SK-N-SH treated with all-trans-retinoic acid at 6 μM for 48 hours (cell line): ENCODE results near the gene ENO2.

ENCODE experiments used
- ATAC-seq: fragments of 200-7000 bp; cut with Tn5 transposase; 3 replicates; pipeline ENCODE4 v1.9.1; 2020; ENCODE audit warnings: mild to moderate bottlenecking, moderate library complexity
- ARNTL ChIP-seq: fragments of 450-650 bp; formaldehyde crosslinking; IDR thresholded peaks from 2 replicates; pipeline ENCODE4 v1.5.0; 2020; ENCODE audit warnings: low read depth, mild to moderate bottlenecking, moderate library complexity, borderline replicate concordance
- BACH2 ChIP-seq: fragments of 250-450 bp; sonication (Bioruptor Pico); IDR thresholded peaks from 2 replicates; pipeline ENCODE4 v1.9.0; 2021; ENCODE audit warnings: mild to moderate bottlenecking, borderline replicate concordance
- CSDC2 ChIP-seq: fragments of 250-450 bp; sonication (Bioruptor Pico); IDR thresholded peaks from 2 replicates; pipeline ENCODE4 v1.5.0; 2020; ENCODE audit warnings: mild to moderate bottlenecking, moderate library complexity
- ESRRG ChIP-seq: fragments of 250-450 bp; sonication (Bioruptor Pico); IDR thresholded peaks from 2 replicates; pipeline ENCODE4 v1.6.1; 2021; ENCODE audit warnings: mild to moderate bottlenecking
- GLIS3 ChIP-seq: fragments of 250-450 bp; sonication (Bioruptor Pico); IDR thresholded peaks from 2 replicates; pipeline ENCODE4 v1.5.0; 2020; ENCODE audit warnings: mild to moderate bottlenecking, moderate library complexity
- ISL1 ChIP-seq: fragments of 250-450 bp; sonication (Bioruptor Pico); IDR thresholded peaks from 2 replicates; pipeline ENCODE4 v2.1.2; 2022; ENCODE audit warnings: mild to moderate bottlenecking, moderate library complexity
- OSR1 ChIP-seq: fragments of 250-450 bp; sonication (Bioruptor Pico); IDR thresholded peaks from 2 replicates; pipeline ENCODE4 v1.8.0; 2022; ENCODE audit warnings: moderate library complexity, mild to moderate bottlenecking, inconsistent platforms
- PPARA ChIP-seq: fragments of 250-450 bp; sonication (Bioruptor Pico); IDR thresholded peaks from 2 replicates; pipeline ENCODE4 v1.5.0; 2020; ENCODE audit warnings: mild to moderate bottlenecking, borderline replicate concordance
- RARB ChIP-seq: fragments of 250-450 bp; sonication (Bioruptor Pico); IDR thresholded peaks from 2 replicates; pipeline ENCODE4 v1.8.0; 2021; ENCODE audit warnings: mild to moderate bottlenecking, moderate library complexity
- SNAI2 ChIP-seq: fragments of 250-450 bp; sonication (Bioruptor Pico); IDR thresholded peaks from 2 replicates; pipeline ENCODE4 v1.5.0; 2020; ENCODE audit warnings: mild to moderate bottlenecking, moderate library complexity
- TCF4 ChIP-seq: fragments of 250-450 bp; sonication (Bioruptor Pico); IDR thresholded peaks from 2 replicates; pipeline ENCODE4 v1.8.0; 2021; ENCODE audit warnings: mild to moderate bottlenecking, moderate library complexity, borderline replicate concordance
- TOX ChIP-seq: fragments of 250-450 bp; sonication (Bioruptor Pico); IDR thresholded peaks from 2 replicates; pipeline ENCODE4 v1.8.0; 2021; ENCODE audit warnings: mild to moderate bottlenecking, moderate library complexity, borderline replicate concordance
- ZC3H10 ChIP-seq: fragments of 250-450 bp; sonication (Bioruptor Pico); IDR thresholded peaks from 2 replicates; pipeline ENCODE4 v1.5.1; 2021; ENCODE audit warnings: mild to moderate bottlenecking, moderate library complexity
- ZFP3 ChIP-seq: fragments of 250-450 bp; sonication (Bioruptor Pico); IDR thresholded peaks from 2 replicates; pipeline ENCODE4 v1.5.0; 2020; ENCODE audit warnings: mild to moderate bottlenecking, moderate library complexity
- ZFP30 ChIP-seq: fragments of 450-650 bp; formaldehyde crosslinking; IDR thresholded peaks from 2 replicates; pipeline ENCODE4 v1.5.0; 2022; ENCODE audit warnings: mild to moderate bottlenecking, moderate library complexity
- ZNF565 ChIP-seq: fragments of 450-650 bp; formaldehyde crosslinking; conservative IDR thresholded peaks from 2 replicates; pipeline ENCODE4 v1.5.0; 2020; ENCODE audit warnings: low read depth, mild to moderate bottlenecking, moderate library complexity
- ZNF70 ChIP-seq: fragments of 450-650 bp; formaldehyde crosslinking; IDR thresholded peaks from 2 replicates; pipeline ENCODE4 v1.5.0; 2020; ENCODE audit warnings: mild to moderate bottlenecking, moderate library complexity
- ZNF8 ChIP-seq: fragments of 450-650 bp; formaldehyde crosslinking; IDR thresholded peaks from 2 replicates; pipeline ENCODE4 v1.5.0; 2020; ENCODE audit warnings: mild to moderate bottlenecking, moderate library complexity
- TF ChIP-seq, protein P1 (sequence below): fragments of 250-450 bp; sonication (Bioruptor Pico); IDR thresholded peaks from 2 replicates; pipeline ENCODE4 v1.8.0; 2020; ENCODE audit warnings: mild to moderate bottlenecking, moderate library complexity, borderline replicate concordance
- TF ChIP-seq, protein P2 (sequence below): fragments of 250-450 bp; sonication (Bioruptor Pico); IDR thresholded peaks from 2 replicates; pipeline ENCODE4 v1.8.0; 2021; ENCODE audit warnings: low read depth, mild to moderate bottlenecking, moderate library complexity, borderline replicate concordance
- TF ChIP-seq, protein P3 (sequence below): fragments of 250-450 bp; sonication (Bioruptor Pico); IDR thresholded peaks from 2 replicates; pipeline ENCODE4 v1.5.1; 2021; ENCODE audit warnings: mild to moderate bottlenecking, moderate library complexity
- TF ChIP-seq, protein P4 (sequence below): fragments of 250-450 bp; sonication (Bioruptor Pico); IDR thresholded peaks from 2 replicates; pipeline ENCODE4 v1.5.1; 2020; ENCODE audit warnings: low read depth, mild to moderate bottlenecking, moderate library complexity
- TF ChIP-seq, protein P5 (sequence below): fragments of 250-450 bp; sonication (Bioruptor Pico); IDR thresholded peaks from 2 replicates; pipeline ENCODE4 v1.5.0; 2020; ENCODE audit warnings: mild to moderate bottlenecking, moderate library complexity

The ENO2 gene

DNA sequence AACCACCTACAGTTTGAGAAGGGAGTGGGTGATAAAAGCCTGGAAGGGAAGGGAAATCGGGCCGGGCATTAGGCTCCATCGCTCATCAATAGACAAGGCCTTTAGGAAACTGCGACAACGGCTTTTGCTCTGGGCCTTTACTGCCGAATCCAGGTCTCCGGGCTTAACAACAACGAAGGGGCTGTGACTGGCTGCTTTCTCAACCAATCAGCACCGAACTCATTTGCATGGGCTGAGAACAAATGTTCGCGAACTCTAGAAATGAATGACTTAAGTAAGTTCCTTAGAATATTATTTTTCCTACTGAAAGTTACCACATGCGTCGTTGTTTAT, 29.0 kb downstream of the ENO2 start:
- peak; percentile 69 for ATAC-seq
- TF ChIP-seq ZC3H10 (CRISPR knock-in tag) (0 out of 2 replicates have a peak, but pooled peaks have one; percentile 1), ZNF70 (CRISPR knock-in tag) (no peak)
- TF ChIP-seq, all 23 proteins: peak for 1

DNA sequence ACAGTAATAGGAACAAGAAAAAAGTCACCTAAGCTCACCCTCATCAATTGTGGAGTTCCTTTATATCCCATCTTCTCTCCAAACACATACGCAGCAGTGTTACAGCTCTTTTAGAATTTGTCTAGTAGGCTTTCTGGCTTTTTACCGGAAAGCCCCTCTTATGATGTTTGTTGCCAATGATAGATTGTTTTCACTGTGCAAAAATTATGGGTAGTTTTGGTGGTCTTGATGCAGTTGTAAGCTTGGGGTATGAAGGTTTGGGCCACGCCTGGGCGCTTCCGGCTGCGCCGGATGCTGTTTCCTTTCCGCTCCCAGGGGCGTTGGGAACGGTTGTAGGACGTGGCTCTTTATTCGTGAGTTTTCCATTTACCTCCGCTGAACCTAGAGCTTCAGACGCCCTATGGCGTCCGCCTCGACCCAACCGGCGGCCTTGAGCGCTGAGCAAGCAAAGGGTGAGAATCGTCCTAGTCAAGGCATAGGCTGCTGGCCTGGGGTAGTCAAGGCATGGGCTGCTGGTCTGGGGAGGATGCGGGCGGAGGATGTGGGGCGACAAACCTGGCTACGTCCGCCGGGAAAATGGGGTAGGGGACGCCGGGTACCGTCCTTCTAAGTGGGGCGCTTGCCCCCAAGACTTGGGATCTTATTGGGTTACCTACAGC, 29.5 kb downstream of the ENO2 start, which contains the start of the genes C12orf57 and RNU7-1:
Gene C12orf57, plus strand, starts transcription at position 301 of the 659 bp plus-strand sequence. Its CDS starts 100 bp downstream, at position 401.
Gene RNU7-1, plus strand, starts transcription at position 95 of the 659 bp plus-strand sequence.
- TF ChIP-seq ZNF8 (CRISPR knock-in tag) (peak; percentile 80), ZNF70 (CRISPR knock-in tag) (peak; percentile 77), ZFP30 (CRISPR knock-in tag) (peak; percentile 83), TCF4 (CRISPR knock-in tag) (peak; percentile 79), CSDC2 (peak; percentile 77), PPARA (CRISPR knock-in tag) (peak; percentile 97), ISL1 (CRISPR knock-in tag) (no peak), TOX (CRISPR knock-in tag) (peak; percentile 98), OSR1 (no peak), SNAI2 (peak; percentile 94), ZFP3 (CRISPR knock-in tag) (peak; percentile 66; the same call in 1 of the 2 replicates), ARNTL (peak; percentile 92), BACH2 (CRISPR knock-in tag) (no peak), RARB (CRISPR knock-in tag) (peak; percentile 99), ESRRG (CRISPR knock-in tag) (peak; percentile 99), ZNF565 (CRISPR knock-in tag) (peak; percentile 98), GLIS3 (CRISPR knock-in tag) (peak; percentile 100), ZC3H10 (CRISPR knock-in tag) (peak; percentile 98)
- TF ChIP-seq, protein P1, sequence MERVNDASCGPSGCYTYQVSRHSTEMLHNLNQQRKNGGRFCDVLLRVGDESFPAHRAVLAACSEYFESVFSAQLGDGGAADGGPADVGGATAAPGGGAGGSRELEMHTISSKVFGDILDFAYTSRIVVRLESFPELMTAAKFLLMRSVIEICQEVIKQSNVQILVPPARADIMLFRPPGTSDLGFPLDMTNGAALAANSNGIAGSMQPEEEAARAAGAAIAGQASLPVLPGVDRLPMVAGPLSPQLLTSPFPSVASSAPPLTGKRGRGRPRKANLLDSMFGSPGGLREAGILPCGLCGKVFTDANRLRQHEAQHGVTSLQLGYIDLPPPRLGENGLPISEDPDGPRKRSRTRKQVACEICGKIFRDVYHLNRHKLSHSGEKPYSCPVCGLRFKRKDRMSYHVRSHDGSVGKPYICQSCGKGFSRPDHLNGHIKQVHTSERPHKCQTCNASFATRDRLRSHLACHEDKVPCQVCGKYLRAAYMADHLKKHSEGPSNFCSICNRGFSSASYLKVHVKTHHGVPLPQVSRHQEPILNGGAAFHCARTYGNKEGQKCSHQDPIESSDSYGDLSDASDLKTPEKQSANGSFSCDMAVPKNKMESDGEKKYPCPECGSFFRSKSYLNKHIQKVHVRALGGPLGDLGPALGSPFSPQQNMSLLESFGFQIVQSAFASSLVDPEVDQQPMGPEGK (CRISPR knock-in tag) = peak; percentile 99
- TF ChIP-seq, protein P2, sequence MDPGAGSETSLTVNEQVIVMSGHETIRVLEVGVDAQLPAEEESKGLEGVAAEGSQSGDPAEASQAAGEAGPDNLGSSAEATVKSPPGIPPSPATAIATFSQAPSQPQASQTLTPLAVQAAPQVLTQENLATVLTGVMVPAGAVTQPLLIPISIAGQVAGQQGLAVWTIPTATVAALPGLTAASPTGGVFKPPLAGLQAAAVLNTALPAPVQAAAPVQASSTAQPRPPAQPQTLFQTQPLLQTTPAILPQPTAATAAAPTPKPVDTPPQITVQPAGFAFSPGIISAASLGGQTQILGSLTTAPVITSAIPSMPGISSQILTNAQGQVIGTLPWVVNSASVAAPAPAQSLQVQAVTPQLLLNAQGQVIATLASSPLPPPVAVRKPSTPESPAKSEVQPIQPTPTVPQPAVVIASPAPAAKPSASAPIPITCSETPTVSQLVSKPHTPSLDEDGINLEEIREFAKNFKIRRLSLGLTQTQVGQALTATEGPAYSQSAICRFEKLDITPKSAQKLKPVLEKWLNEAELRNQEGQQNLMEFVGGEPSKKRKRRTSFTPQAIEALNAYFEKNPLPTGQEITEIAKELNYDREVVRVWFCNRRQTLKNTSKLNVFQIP (CRISPR knock-in tag) = peak; percentile 99
- TF ChIP-seq, protein P3, sequence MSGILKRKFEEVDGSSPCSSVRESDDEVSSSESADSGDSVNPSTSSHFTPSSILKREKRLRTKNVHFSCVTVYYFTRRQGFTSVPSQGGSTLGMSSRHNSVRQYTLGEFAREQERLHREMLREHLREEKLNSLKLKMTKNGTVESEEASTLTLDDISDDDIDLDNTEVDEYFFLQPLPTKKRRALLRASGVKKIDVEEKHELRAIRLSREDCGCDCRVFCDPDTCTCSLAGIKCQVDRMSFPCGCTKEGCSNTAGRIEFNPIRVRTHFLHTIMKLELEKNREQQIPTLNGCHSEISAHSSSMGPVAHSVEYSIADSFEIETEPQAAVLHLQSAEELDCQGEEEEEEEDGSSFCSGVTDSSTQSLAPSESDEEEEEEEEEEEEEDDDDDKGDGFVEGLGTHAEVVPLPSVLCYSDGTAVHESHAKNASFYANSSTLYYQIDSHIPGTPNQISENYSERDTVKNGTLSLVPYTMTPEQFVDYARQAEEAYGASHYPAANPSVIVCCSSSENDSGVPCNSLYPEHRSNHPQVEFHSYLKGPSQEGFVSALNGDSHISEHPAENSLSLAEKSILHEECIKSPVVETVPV (CRISPR knock-in tag) = peak; percentile 99
- TF ChIP-seq, protein P4, sequence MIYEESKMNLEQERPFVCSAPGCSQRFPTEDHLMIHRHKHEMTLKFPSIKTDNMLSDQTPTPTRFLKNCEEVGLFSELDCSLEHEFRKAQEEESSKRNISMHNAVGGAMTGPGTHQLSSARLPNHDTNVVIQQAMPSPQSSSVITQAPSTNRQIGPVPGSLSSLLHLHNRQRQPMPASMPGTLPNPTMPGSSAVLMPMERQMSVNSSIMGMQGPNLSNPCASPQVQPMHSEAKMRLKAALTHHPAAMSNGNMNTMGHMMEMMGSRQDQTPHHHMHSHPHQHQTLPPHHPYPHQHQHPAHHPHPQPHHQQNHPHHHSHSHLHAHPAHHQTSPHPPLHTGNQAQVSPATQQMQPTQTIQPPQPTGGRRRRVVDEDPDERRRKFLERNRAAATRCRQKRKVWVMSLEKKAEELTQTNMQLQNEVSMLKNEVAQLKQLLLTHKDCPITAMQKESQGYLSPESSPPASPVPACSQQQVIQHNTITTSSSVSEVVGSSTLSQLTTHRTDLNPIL (CRISPR knock-in tag) = peak; percentile 100
- TF ChIP-seq, protein P5, sequence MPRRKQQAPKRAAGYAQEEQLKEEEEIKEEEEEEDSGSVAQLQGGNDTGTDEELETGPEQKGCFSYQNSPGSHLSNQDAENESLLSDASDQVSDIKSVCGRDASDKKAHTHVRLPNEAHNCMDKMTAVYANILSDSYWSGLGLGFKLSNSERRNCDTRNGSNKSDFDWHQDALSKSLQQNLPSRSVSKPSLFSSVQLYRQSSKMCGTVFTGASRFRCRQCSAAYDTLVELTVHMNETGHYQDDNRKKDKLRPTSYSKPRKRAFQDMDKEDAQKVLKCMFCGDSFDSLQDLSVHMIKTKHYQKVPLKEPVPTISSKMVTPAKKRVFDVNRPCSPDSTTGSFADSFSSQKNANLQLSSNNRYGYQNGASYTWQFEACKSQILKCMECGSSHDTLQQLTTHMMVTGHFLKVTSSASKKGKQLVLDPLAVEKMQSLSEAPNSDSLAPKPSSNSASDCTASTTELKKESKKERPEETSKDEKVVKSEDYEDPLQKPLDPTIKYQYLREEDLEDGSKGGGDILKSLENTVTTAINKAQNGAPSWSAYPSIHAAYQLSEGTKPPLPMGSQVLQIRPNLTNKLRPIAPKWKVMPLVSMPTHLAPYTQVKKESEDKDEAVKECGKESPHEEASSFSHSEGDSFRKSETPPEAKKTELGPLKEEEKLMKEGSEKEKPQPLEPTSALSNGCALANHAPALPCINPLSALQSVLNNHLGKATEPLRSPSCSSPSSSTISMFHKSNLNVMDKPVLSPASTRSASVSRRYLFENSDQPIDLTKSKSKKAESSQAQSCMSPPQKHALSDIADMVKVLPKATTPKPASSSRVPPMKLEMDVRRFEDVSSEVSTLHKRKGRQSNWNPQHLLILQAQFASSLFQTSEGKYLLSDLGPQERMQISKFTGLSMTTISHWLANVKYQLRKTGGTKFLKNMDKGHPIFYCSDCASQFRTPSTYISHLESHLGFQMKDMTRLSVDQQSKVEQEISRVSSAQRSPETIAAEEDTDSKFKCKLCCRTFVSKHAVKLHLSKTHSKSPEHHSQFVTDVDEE (CRISPR knock-in tag) = peak; percentile 90
- TF ChIP-seq, all 23 proteins: peak for 20
- peak; percentile 70 for ATAC-seq
